Immature natural killer cell (primary cell): ENCODE results near the gene RCBTB2. TPM values are rescaled to one million over a fixed set of nuclear protein-coding genes. Genes with fewer than 3 reads are reported as not detected.
"Not testable (repeated sequence)": the region's sequence is repeated elsewhere in the genome, so short reads cannot be mapped to it uniquely, and the experiment has no call there.

Source experiments
- DNase-seq, 3 donors: peaks; one replicate each; pipeline ENCODE4 v3.0.0; 2022; ENCODE audit warnings: mixed read lengths in 1 of 3
- H3K27ac Mint-ChIP-seq, 6 donors: one replicate each; pipeline ENCODE4 v1.8.0; 2020; ENCODE audit warnings: mixed read lengths in 6 of 6, mild to moderate bottlenecking in 5 of 6, inconsistent platforms in 4 of 6, moderate library complexity in 3 of 6
- H3K27me3 Mint-ChIP-seq, 3 donors: one replicate each; pipeline ENCODE4 v1.8.0; 2020 to 2021; ENCODE audit warnings: low read depth in 3 of 3, mild to moderate bottlenecking in 3 of 3, mixed read lengths in 3 of 3, moderate library complexity in 3 of 3, inconsistent platforms in 1 of 3
- H3K36me3 Mint-ChIP-seq, 3 donors: one replicate each; pipeline ENCODE4 v1.8.0; 2020; ENCODE audit warnings: mixed read lengths in 3 of 3, inconsistent platforms in 2 of 3, mild to moderate bottlenecking in 2 of 3
- H3K4me1 Mint-ChIP-seq, 2 donors: one replicate each; pipeline ENCODE4 v1.8.0; 2020; ENCODE audit warnings: inconsistent platforms in 2 of 2, mild to moderate bottlenecking in 2 of 2, mixed read lengths in 2 of 2, moderate library complexity in 1 of 2
- H3K4me3 Mint-ChIP-seq, 5 donors: one replicate each; pipeline ENCODE4 v1.8.0; 2020; ENCODE audit warnings: mild to moderate bottlenecking in 5 of 5, mixed read lengths in 5 of 5, inconsistent platforms in 3 of 5, moderate library complexity in 3 of 5
- H3K9me3 Mint-ChIP-seq, 6 donors: one replicate each; pipeline ENCODE4 v1.8.0; 2020; ENCODE audit warnings: mild to moderate bottlenecking in 6 of 6, mixed read lengths in 6 of 6, inconsistent platforms in 4 of 6, moderate library complexity in 3 of 6
- polyA plus RNA-seq, 3 donors: library from polyadenylated mRNA; unstranded; fragments of 300-500 nt; fragmentation: Illumina TruSeq; gene quantifications; one replicate each; pipeline ENCODE4 v1.2.3, GENCODE V29; 2021

RCBTB2 gene
- 10 to 100 TPM; 36.1 to 49.1 (median 45.8) TPM for polyA plus RNA-seq

DNA sequence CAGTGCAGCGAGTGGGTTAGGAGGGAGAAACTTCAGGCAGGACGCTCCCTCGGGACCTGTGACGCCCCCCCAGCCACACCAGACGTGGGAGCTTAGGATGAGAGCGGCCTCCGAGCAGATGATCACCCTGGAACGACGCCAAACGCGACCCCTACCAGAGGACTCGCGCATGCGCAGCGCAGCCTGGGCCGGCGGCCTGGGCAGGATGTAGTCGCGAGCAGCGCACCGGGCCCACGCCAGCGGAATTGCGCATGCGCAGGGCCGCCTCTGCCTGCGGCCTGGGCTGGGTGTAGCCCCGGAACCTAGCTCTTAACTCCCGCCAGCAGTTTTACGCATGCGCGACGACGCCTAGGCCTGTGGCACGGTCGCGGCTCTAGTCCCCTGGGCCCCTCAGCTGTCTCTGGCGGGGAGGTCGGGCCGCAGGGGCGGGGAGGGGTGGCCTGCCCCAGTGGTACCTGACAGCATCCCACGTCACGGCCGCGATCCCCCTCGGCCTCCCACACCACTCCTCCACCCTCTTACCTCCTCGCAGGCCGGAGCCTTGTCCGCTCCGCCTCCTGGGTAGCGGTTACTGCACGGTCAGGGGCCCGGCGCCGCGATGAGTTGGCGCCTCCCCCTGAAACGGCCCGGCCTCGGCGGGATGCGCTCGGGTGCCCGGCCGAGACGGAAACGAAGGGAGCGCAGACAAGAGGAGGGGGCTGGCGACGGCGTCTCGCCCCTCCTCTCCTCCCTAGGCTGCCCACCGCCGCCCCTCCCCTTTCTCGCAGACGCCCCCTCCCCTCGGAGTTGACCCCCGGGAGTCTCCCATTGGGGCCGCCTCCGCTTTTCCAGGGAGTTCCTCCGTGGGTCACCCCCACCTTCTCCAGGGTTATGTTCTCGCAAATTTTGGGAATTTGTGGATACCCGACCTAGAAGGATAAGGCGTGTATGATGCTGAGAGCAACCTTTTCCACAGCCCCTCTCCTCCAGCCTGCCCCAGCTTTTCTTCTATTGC lies at the start of gene RCBTB2:
RCBTB2 (minus strand) TSS at position 575 of the 994 bp plus-strand sequence. CDS start 11,141 bp downstream, outside the sequence.
- Mint-ChIP-seq H3K4me1 (peaks cover 37 to 57% of the 10 kb centered on the region in 2 donors), H3K4me3 (peak within 1 kb of the TSS; percentile 90 to 98 (median 96)), H3K36me3 (peaks cover 0 to 12% (median 4%) of the 10 kb centered on the region in 3 donors), H3K27me3 (peaks cover 9 to 20% (median 9%) of the 10 kb centered on the region in 3 donors), H3K9me3 (no peaks in the 10 kb centered on the region), H3K27ac (peak within 1 kb of the TSS; percentile 97 to 99 (median 98))
- peak; percentile 99 to 100 (median 99) for DNase-seq

DNA sequence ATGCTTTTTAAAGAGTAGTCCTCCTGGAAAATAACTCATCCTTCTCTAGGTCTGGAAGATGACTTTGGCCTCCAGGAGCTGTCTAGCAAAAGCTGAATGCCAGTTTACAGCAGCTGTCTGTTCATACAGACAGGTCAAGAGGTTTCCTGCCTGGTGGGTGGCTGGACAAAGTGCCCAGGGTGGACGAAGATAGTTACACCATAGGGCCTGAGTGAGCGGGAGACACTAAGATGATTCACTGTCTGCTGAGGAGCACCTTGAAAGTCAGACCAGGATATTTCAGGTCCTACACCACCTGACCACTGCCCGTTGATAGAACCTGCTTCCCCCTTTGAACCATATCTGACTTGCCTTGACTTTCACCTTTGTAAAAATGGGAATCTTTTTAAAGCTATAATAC lies 49.2 kb upstream of the RCBTB2 start:
- Mint-ChIP-seq H3K27ac (no peak overlapping the region), H3K4me1 (peaks cover 31 to 39% of the 10 kb centered on the region in 2 donors), H3K27me3 (peaks cover 5 to 7% (median 6%) of the 10 kb centered on the region in 3 donors), H3K36me3 (no peaks in the 10 kb centered on the region), H3K9me3 (no peaks in the 10 kb centered on the region), H3K4me3 (no peak overlapping the region)
- DNase-seq: no peak

DNA sequence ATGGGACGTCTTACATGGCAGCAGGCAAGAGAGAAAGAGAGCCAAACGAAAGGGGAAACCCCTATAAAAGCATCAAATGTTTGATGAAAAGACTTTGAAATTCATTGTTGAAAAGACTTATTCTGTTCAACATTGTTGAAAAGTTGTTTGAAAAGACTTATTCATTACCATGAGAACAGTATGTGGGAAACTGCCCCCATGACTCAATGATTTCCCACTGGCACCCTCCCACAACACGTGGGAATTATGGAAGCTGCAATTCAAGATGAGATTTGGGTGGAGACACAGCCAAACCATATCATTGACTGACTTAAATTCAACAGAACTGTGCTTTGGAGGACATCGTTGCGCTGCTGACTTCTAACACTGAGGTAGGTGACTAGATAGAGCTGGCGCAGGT lies 48.0 kb upstream of the RCBTB2 start:
- Mint-ChIP-seq H3K9me3 (no peaks in the 10 kb centered on the region), H3K4me3 (no peak overlapping the region), H3K27ac (no peak overlapping the region), H3K27me3 (peaks cover 3 to 6% (median 5%) of the 10 kb centered on the region in 3 donors), H3K36me3 (no peaks in the 10 kb centered on the region), H3K4me1 (peaks cover 19 to 27% of the 10 kb centered on the region in 2 donors)
- no peak for DNase-seq

DNA sequence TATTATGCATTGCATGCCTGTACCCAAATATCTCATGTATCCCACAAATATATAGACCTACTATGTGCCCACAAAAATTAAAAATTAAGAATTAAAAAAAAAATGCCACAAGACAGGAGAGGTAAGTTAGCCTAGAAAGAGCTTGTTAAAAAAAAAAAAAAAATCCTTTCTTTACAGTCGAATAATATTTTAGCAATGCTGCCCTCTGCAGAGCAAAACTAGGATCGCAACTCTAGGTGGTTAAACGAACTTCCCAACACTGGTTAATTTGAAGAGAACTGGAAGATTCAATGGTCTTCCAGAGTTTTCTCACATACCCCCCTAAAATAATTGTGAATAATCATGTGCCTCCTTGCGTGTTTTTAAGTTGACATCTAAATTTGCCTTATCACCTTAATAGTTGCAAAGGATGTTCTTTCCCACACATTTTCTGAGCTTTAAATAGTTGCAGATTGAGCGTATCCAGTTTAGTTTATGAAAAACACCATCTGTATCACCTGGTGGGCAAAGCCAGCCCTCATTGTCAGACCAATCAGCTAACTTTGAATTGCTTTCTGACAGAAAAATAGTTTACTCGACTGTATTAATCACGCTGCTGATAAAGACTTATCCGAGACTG lies 47.4 kb upstream of the RCBTB2 start:
- no peaks in the 10 kb centered on the region for H3K9me3 Mint-ChIP-seq
- DNase-seq: peak; percentile 62 to 69 (median 65)
- H3K36me3 Mint-ChIP-seq: peaks cover 0 to 5% (median 0%) of the 10 kb centered on the region in 3 donors
- H3K27ac Mint-ChIP-seq: no peak overlapping the region
- H3K4me3 Mint-ChIP-seq: no peak overlapping the region
- H3K4me1 Mint-ChIP-seq: peaks cover 14 to 21% of the 10 kb centered on the region in 2 donors
- H3K27me3 Mint-ChIP-seq: peaks cover 3 to 6% (median 5%) of the 10 kb centered on the region in 3 donors

DNA sequence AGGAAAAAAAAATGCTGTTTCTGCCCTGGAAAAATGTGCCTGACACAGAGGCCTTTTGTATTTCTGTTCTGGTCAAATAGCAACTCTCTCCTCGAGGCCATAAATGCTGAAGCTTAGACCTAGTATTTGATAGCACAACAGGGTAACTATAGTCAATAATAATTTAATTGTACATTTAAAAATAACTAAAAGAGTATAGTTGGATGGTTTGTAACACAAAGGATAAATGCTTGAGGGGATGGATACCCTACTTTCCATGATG lies 47.0 kb upstream of the RCBTB2 start:
- H3K36me3 Mint-ChIP-seq, H3K9me3 Mint-ChIP-seq, DNase-seq, H3K27ac Mint-ChIP-seq, H3K4me3 Mint-ChIP-seq, H3K27me3 Mint-ChIP-seq: not testable (repeated sequence)
- peaks cover 13 to 20% of the 10 kb centered on the region in 2 donors for H3K4me1 Mint-ChIP-seq

DNA sequence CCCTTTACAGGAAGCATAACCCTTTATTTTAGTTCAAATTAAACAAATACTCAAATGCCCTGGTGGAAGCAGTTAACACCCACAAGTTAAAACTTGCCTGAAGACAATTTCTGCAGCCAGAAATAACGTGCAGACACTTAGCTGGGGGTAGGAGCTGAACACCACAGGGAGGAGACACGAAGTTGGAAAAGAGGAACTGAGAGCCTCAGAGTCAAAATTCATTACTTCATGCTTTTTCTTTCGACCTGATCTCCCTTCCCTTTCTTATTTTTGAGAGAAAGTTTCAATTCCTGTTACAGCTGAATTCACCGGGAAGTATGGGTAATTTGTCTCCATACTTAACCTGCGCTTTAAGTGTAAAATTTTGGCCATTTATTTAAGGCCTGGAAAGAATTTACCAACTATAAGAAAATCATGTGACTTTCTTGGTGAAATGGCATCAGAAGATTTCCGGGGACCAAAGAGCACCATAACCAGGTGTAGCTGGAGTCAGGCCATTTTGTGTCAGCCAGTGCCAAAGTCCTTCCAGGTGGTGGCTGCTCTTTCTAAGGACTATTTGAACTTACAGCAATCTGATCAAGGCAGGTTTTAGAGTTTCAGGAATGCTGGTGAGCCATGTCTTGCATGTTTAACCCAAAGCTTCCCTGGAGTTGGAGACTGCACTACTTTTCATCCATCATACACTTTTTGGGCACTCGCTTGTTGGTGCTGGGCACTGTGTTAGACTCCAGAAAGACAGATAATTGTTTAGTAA lies 46.5 kb upstream of the RCBTB2 start:
- DNase-seq: no peak
- H3K9me3 Mint-ChIP-seq: no peaks in the 10 kb centered on the region
- H3K4me3 Mint-ChIP-seq: no peak overlapping the region
- peaks cover 3 to 6% (median 5%) of the 10 kb centered on the region in 3 donors for H3K27me3 Mint-ChIP-seq
- H3K36me3 Mint-ChIP-seq: peaks cover 0 to 5% (median 0%) of the 10 kb centered on the region in 3 donors
- peaks cover 13 to 18% of the 10 kb centered on the region in 2 donors for H3K4me1 Mint-ChIP-seq
- no peak overlapping the region for H3K27ac Mint-ChIP-seq

DNA sequence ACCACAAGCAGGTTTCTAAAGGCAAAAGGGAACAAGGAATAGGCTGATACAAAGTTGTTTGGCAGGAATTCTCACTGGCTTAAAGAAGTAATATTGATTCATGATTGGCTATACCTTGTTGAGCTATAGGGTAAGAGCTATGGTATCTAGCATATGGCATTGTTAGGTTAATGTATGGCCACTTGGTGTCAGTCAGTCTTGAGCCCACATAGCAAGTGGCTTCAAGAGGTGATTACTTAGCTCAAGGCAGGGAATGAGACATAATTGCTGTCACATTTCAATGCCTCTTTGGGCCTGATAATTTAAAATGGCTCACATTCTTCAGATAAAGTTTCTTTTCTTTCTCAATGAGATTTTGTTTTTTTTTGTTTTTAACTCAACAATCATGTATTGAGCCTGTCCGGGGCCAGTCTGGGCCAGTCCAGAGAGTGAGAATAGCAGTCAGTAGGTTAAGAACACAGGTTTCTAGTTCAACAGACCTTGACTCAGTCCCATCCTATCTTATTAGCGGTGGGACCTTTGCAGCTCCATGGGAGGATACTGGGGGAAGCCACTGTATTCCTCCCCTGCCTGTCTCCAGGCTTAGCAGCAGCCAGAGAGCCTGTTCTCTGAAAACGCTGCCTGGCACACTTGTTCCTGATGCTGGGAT lies 45.8 kb upstream of the RCBTB2 start:
- H3K4me1 Mint-ChIP-seq: peaks cover 18 to 23% of the 10 kb centered on the region in 2 donors
- peaks cover 0 to 5% (median 0%) of the 10 kb centered on the region in 3 donors for H3K36me3 Mint-ChIP-seq
- peaks cover 3 to 6% (median 5%) of the 10 kb centered on the region in 3 donors for H3K27me3 Mint-ChIP-seq
- DNase-seq: no peak
- H3K9me3 Mint-ChIP-seq: no peaks in the 10 kb centered on the region
- no peak overlapping the region for H3K27ac Mint-ChIP-seq
- H3K4me3 Mint-ChIP-seq: no peak overlapping the region

DNA sequence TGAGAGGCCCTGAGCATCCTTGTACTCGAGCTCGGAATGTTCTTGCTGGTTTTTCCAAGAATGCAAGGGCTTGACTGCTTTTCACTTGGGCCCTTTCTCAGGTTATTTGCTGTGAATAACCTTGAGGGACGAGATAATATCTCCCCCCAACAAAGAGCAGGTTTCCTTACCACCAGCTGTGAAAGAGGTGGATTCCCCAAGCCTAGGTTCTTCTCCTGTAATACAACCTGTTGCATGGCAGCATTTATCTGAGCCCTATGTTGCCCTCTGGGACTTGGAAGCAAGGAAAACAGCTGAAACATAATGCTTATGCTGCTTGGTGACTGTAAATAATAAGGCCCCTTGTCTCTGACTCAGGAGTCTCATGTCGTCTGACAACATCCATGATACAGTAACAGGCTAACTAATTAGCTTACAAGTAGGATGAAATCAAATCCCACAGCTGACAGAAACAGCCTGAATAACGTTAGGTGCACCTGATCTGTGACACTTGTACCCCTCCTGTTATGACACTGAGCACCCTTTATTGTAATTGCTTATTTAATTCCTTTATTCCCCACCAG lies 43.6 kb upstream of the RCBTB2 start:
- Mint-ChIP-seq H3K4me3 (no peak overlapping the region), H3K9me3 (no peaks in the 10 kb centered on the region), H3K4me1 (peaks cover 27 to 35% of the 10 kb centered on the region in 2 donors), H3K36me3 (peaks cover 0 to 5% (median 0%) of the 10 kb centered on the region in 3 donors), H3K27ac (no peak overlapping the region), H3K27me3 (peaks cover 0 to 6% (median 3%) of the 10 kb centered on the region in 3 donors)
- DNase-seq: no peak

DNA sequence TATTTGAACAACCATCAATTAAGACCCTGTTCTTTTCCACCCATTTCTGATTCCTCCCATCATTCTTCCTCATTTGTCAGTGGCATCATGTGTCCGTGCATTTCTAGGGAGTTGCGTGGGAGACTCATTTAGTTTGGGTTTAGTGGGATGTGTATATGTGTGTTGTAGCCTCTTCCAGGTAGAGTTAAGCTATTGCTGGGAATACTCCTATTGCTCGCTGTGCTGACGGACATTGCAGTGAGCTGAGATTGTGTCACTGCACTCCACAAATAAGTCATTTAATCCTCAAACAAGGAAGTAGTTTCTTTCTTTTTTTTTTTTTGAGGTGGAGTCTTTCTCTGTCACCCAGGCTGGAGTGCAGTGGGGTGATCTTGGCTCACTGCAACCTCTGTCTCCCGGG lies 42.2 kb upstream of the RCBTB2 start:
- Mint-ChIP-seq H3K9me3 (no peaks in the 10 kb centered on the region), H3K36me3 (peaks cover 0 to 5% (median 0%) of the 10 kb centered on the region in 3 donors), H3K27ac (no peak overlapping the region), H3K4me3 (no peak overlapping the region), H3K27me3 (peaks cover 0 to 5% (median 0%) of the 10 kb centered on the region in 3 donors), H3K4me1 (peaks cover 32 to 44% of the 10 kb centered on the region in 2 donors)
- no peak for DNase-seq

DNA sequence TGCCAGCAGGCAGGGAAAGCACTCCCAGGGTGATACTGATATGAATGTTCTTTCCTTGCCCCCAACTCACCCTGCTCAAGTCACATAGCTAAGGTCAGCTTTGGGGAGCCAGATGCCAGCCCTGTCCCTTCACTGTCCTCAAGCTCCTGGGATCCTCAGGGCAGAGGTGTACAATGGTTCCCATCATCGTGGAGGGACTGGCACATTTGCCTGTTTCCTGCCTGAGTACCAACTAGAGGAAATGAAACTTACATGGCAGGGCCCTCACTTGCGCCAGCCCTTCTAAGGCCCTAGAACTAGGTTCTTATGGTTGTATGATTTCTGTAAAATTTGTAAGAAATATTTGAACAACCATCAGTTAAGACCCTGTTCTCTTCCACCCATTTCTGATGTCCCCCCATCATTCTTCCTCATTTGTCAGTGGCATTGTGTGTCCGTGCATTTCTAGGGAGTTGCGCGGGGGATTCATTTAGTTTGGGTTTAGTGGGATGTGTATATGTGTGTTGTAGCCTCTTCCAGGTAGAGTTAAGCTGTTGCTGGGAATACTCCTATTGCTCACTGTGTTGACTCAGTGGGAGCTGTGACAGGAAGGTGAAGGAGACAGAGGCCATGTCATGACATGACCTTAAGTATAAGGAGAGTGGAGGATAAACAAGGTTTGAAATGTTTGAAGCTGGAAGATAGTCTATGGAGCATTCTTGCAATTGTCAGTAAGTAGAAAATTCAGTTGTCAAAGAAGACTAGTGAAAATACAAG lies 41.3 kb upstream of the RCBTB2 start:
- Mint-ChIP-seq H3K4me3 (no peak overlapping the region), H3K4me1 (peaks cover 29 to 44% of the 10 kb centered on the region in 2 donors)

DNA sequence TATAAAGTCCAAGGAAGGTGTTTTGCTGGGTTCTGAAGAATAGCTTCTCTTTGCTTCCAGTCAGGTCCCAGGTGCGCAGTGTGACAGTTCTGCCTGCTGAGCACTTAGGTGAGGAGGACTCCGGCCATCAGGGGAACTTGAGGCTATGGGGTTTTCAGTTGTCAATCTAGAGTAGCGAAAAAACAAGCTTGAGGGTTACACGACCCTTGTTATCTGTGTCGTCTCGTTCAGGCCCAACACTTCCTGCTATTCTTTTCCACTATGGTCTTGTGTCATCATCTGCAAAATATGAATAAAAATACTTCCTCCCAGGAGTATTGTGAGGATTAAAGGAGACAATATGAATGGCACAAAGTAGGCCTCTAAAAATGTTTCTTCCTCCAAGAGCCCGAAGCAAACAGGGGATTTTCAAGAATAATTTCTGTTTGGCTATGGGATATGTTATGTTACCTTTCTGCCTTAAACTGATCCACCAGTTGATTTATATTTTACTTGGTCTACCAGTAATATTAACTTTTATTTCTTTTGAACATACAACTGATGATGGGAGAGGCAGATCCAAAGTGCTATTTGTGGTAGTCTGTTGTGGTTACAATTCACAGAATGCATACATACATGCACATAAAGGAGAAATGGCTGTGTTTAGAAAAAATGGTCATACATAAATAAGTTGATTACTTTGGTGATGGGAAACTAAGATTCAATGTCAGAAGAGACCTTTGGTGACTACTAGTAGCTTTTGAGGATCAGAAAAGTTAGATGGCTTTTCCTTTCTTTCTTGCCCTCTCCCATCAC lies 40.5 kb upstream of the RCBTB2 start:
- H3K27me3 Mint-ChIP-seq: peaks cover 2 to 5% (median 4%) of the 10 kb centered on the region in 3 donors
- H3K9me3 Mint-ChIP-seq: no peaks in the 10 kb centered on the region
- H3K4me3 Mint-ChIP-seq: peak overlapping the region in 2 of 5 donors; percentile 0 to 1
- H3K36me3 Mint-ChIP-seq: peaks cover 0 to 8% (median 0%) of the 10 kb centered on the region in 3 donors
- peaks cover 29 to 45% of the 10 kb centered on the region in 2 donors for H3K4me1 Mint-ChIP-seq
- H3K27ac Mint-ChIP-seq: peak overlapping the region in 3 of 6 donors; percentile 18 to 80 (median 65)
- no peak for DNase-seq

More for the DNA sequence above, 41.3 kb upstream of the RCBTB2 start:
- H3K27me3 Mint-ChIP-seq: peaks cover 0 to 5% (median 1%) of the 10 kb centered on the region in 3 donors
- peaks cover 0 to 5% (median 0%) of the 10 kb centered on the region in 3 donors for H3K36me3 Mint-ChIP-seq
- DNase-seq: no peak
- no peaks in the 10 kb centered on the region for H3K9me3 Mint-ChIP-seq
- peak overlapping the region in 2 of 6 donors; percentile 65 to 80 for H3K27ac Mint-ChIP-seq
